Endothelial cell of hepatic sinusoid (primary cell): Measurements from ENCODE around the gene PTTG1IP.

Experiments used
- in situ Hi-C: cut with HindIII; loops from 2 replicates; pipeline ENCODE4 v1.10.0; 2017; ENCODE audit warnings: low sequenced_read_pairs

PTTG1IP gene

DNA sequence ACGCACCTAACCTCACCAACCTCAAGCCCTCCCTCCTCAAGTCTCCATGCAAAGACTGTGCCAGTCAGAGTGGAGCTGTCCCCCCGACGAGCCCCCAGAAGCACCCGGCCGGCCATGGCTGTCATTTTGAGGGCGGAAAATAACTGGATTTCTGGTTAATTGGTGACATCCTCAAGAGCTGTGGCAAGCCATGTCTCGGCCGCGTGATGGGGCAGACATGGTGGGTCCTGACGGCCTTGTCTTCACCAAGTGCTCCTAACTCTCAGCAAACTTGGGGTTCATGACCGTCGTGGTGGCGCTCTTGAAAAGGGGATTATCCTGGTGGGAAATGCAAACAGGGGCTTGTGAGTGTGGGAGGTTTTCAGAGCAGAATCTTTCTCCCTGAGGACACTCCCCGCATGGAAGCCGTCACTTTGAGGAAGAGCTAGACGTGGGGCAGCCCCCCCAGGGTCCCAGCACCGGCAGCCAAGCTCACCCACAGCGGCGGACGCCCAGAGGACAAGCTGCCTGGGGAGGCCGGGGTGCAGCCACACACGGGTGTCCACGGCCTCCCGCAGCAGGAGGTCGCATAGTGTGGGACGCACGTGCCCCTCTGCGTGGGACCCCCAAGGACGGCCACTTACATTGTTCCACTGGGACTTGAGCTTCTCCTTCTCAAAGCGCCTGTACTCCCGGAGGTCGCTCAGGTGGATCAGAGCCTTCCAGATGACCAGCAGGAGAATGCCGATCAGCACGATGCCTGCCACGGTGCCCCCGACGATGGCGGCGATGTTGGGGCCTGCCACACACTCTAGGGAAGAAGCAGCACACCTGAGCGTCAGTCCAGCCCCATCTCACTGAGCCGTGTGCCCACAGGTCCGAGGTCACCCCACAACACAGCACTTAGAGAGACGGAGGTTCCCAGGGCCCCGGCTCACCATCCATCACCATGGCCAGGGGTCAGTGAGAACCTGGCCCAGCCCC is 12.9 kb upstream of the PTTG1IP start:
- in situ Hi-C loops: no loop called here

- in situ Hi-C loops: no loop called here
Measured at GRCh38 chr21:44885615-44886014, 12.1 kb upstream of the PTTG1IP start.

DNA sequence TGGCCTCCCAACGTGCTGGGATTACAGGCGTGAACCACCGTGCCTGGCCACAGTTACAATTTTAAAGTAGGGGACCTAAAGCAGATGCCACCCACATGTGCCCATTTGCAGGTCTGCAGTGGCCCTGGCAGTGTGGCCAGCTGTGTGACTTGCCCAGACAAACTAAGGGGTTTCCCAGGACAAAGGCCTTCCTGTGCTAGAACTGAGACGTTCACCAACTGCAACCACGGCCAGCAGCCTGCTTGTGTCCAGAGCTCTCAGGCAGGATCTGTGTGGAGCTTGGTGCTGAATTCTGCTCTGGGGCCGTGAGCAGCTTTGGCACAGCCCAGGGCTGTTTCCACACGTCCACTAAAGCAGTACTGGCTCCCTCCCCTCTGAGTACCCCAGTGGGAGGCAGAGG is 10.6 kb upstream of the PTTG1IP start:
- in situ Hi-C loops: no loop called here

DNA sequence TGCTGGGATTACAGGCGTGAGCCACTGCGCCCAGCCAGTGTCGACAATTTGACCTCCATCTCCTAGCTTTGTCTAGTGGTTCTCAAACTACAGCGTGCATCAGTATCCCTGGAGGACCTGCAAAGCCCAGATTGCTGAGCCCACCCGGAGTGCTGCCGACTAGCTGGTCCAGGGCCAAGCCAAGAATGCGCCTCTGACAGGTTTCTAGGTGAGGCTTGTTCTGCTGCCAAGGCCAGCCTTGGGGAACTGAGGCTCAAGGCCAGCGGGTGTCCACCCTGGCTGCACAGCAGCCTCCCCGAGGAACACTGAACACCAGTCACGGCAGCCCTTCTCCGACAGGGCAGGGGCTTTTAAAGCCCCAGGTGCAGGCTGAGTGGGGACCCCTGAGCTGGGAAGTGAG is 9.8 kb upstream of the PTTG1IP start:
- in situ Hi-C loops: no loop called here

- in situ Hi-C loops: no loop called here
Measured at GRCh38 chr21:44881198-44881872, 7.8 kb upstream of the PTTG1IP start.

- in situ Hi-C loops: no loop called here
Measured at GRCh38 chr21:44880405-44881197, 7.1 kb upstream of the PTTG1IP start.

- in situ Hi-C loops: loop anchor here (10.0 kb wide), 1 partner anchor 74 kb away; the partner anchor contains the start of gene UBE2G2
Measured at GRCh38 chr21:44879238-44879637, 5.7 kb upstream of the PTTG1IP start.

- in situ Hi-C loops: loop anchor here (10.0 kb wide), 1 partner anchor 74 kb away; the partner anchor contains the start of gene UBE2G2
Measured at GRCh38 chr21:44878053-44878982, 4.8 kb upstream of the PTTG1IP start.

GRCh38 chr21:44876849-44877575 is 3.5 kb upstream of the PTTG1IP start:
- in situ Hi-C loops: loop anchor here (10.0 kb wide), 1 partner anchor 72 kb away; the partner anchor contains the start of gene UBE2G2

DNA sequence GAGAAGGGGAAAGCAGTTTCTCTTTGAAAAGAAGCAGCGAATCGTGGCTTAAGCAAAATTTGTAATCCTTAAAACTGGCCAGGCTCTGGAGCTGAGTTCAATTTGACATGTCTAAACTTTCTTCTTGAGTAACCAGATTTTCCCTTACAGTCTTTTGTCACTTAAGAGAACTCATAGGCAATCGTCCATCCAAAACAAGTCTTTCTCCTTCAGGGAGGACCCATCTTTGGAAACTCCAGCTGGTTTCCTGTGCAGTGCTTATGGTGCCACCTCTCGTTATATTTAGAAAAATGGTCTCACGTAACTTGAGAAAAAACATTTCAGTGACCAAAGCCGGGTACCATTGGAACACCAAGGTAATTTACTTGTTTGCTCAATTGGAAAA is 1.8 kb upstream of the PTTG1IP start:
- in situ Hi-C loops: loop anchor here (10.0 kb wide), 1 partner anchor 71 kb away; the partner anchor contains the start of gene UBE2G2

DNA sequence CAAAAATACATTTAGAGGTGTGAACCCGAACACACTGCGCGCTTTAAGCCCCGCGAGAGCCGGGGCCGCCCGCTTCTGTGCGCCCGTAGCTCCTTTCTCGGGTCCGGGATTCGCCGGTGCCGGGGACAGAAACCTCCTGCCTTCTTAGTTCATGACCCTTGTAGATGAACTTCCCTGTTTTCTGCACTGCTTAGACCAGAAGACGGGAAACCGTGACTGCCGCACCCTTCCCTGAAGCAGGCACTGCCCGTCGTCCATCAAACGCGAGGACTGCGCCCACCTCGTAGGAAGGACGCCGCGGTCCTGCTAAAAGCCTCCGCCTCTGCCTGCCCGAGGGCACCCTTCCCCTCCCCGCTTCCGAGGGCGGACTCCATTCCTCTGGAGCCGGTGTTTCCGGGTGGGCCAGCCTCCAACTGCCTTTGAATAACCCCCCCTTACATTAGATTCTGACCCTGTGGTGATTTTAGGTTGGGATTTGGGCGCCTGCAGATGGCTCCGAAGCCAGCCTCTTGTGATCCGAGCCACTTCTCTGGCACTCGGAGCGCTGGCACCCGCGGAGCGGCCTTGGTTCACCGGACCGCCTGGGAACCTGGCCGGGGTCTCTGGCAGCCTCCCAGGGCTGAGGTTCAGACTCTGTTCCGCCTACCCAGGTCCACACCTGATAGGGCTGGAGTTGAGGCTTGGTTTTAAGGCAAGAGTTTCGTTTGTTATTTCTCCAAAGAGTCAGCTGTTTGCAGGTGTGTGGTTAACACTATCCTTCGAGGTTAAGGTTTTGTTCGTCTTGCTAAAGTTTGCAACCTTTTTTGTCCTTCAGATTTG is 1.2 kb upstream of the PTTG1IP start:
- in situ Hi-C loops: loop anchor here (10.0 kb wide), 1 partner anchor 70 kb away; the partner anchor contains the start of gene UBE2G2

- in situ Hi-C loops: loop anchor here (10.0 kb wide), 1 partner anchor 69 kb away; the partner anchor contains the start of gene UBE2G2
Measured at GRCh38 chr21:44874240-44874496, 678 bp upstream of the PTTG1IP start.

DNA sequence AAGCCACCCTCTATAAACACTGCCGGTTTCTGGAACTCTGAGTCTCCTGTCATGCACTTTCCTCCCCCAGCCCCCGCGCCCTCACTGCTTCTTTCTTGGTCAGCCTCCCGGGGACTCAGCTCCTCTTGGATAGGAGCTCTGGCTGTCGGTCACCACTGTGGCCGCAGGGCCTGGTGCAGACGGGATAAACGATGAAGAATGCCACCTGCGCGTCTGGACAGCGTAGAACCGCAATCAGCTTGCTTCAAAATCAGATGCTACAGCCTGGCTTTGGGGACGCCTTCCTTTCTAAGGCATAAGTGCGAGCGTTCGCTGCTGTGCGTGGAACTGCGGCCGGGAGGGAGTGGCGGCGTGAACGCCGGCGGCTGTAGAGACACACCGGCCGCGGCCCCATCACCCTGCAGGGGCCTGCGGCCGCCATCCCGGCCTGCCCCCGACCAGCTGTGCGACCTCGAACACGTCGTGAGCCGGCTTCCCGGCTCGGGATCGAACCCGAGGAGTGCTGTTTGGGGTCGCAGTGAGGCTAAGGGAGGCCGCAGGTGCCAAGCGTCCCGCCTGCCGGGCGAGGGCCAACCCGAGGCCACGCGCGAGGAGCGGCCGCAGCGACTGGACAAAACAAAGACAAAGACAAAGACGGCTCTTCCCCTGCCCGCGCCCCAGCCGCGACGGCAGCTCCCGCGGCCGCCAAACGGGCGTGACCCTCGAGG is 688 bp downstream of the PTTG1IP start:
- in situ Hi-C loops: loop anchor here (10.0 kb wide), 1 partner anchor 68 kb away; the partner anchor contains the start of gene UBE2G2

GRCh38 chr21:44872323-44872648 is 1.2 kb downstream of the PTTG1IP start:
- in situ Hi-C loops: loop anchor here (10.0 kb wide), 1 partner anchor 67 kb away; the partner anchor contains the start of gene UBE2G2

DNA sequence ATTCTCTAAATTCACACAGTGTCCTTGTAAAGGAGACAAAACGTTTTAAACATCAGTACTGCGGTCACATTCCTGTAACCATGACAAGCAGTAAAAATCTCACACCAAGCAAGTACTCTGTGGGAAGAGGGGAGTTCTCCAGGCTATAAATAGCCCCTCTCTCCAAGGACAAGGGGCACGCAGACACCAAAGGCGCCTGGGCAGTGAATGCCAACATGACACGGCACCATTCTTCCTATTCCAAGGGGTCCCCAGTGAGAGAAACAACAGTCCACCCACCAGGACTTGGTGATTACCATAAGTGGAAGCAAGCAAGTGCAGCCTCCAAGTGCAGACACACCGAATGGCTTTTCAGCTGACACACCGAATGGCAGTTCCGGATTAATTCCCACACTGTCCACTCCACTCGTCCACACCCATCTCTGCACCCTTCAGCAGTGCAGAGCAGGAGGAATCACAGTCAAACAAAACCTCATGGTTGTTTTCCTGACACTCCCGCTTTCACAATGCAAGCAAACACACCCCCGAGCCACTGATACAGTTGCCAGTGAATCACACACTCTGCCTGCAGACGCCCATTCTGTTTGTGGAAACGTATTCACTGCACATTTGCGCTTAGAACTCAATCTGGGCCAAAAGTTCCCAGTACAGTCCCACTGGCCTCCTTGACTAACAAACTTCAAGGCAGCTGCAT is 1.8 kb downstream of the PTTG1IP start:
- in situ Hi-C loops: loop anchor here (10.0 kb wide), 1 partner anchor 67 kb away; the partner anchor contains the start of gene UBE2G2

DNA sequence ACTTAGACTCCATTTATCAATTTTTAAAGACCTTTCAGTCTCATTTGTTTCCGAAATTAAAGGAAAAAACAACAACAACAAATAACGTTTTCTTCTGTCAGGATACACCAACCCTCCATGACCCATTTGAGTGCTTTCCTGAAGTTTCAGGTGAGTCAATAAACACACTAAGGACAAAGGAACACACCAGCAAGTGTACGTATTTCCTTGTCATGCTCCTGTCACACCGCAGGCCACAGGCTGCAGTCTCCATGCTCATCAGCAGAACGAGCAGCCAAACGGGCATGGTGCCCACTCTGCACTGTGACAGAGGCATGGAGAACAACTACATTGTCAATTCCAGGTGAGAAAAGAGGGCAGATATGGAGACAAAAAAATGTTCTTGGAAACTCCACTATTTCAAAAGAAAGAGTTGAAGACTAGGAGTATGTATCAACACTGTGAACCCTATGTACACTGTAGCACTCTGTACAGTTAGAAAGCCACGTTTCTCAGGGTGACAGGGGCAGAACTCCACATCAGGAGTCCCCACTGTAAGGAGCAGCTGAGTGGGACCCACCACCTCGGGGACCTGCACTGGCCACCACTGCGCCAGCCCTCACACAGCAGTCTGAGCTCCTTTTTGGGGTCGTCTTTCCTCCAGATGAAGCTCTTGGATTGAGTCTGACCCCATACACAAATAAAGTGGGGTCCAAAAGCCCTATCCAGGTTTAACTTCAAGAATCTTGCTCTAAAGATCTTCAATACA is 2.6 kb downstream of the PTTG1IP start:
- in situ Hi-C loops: loop anchor here (10.0 kb wide), 1 partner anchor 66 kb away; the partner anchor contains the start of gene UBE2G2
